Adrenal gland (tissue), 12 donors: Measurements from ENCODE around the gene COL6A3. TPM values are rescaled to one million over a fixed set of nuclear protein-coding genes. Genes with fewer than 3 reads are reported as not detected.
"Not testable (repeated sequence)": the region's sequence is repeated elsewhere in the genome, so short reads cannot be mapped to it uniquely, and the experiment has no call there.

Experiments
- DNase-seq, 7 donors: peaks; one replicate each; pipeline ENCODE4 v3.0.0-alpha.2; 2019 to 2020
- H3K27ac ChIP-seq, 5 donors: fragments of 200-600 bp; sonication (generic) in 4 of 5; 1 replicate in 3 of 5; 2 replicates in 2 of 5; pipeline versions ENCODE4 v1.5.1 to v1.8.0; 2016 to 2020; ENCODE audit warnings: mild to moderate bottlenecking in 1 of 5
- H3K27me3 ChIP-seq: fragments of 200-600 bp; 2 replicates; pipeline ENCODE4 v1.8.0; 2021
- H3K36me3 ChIP-seq, 2 donors: fragments of 200-600 bp; replicated peaks in 1 of 2; 1 replicate in 1 of 2; 2 replicates in 1 of 2; pipeline versions ENCODE4 v1.5.1 to v1.8.0; 2018 to 2022
- H3K4me1 ChIP-seq, 2 donors: fragments of 200-600 bp; replicated peaks in 1 of 2; 1 replicate in 1 of 2; 2 replicates in 1 of 2; pipeline versions ENCODE4 v1.5.1 to v1.8.0; 2018 to 2021
- H3K4me3 ChIP-seq, 4 donors: fragments of 200-600 bp; sonication (generic) in 3 of 4; one replicate each; pipeline ENCODE4 v1.5.1; 2016 to 2018
- H3K9me3 ChIP-seq, 3 donors: fragments of 200-600 bp; sonication (generic) in 1 of 3; replicated peaks in 1 of 3; 1 replicate in 2 of 3; 2 replicates in 1 of 3; pipeline versions ENCODE4 v1.5.1 to v1.8.0; 2016 to 2021
- POLR2A ChIP-seq, 2 donors: fragments of 450-650 bp; IDR thresholded peaks; one replicate each; pipeline ENCODE4 v1.6.1; 2017; ENCODE audit warnings: antibody characterized with exemption in 2 of 2, mild to moderate bottlenecking in 2 of 2, moderate library complexity in 1 of 2
- WGBS, 4 donors: extraction: QIAGEN DNeasy Blood & Tissue Kit in 2 of 4; methylation state at CpG; one replicate each; pipeline versions ENCODE4 v1.1.5 to v1.1.7; 2013 to 2017; 5-methylcytosine and 5-hydroxymethylcytosine counted together
- intact Hi-C, 2 donors: fragments of 100-400 bp; cut with DNase I; formaldehyde crosslinking; loops; one replicate each; pipeline versions ENCODE4 v1.14.1 to v1.15.0; 2022 to 2023
- polyA plus RNA-seq, 3 donors: library from polyadenylated mRNA; stranded (reverse); fragments of 200-250 nt in 2 of 3; fragments of 350-450 nt in 1 of 3; fragmentation: Illumina TruSeq in 1 of 3; extraction: RNeasy Lipid Tissue Mini Kit (QIAGEN cat#74804) in 1 of 3; gene quantifications; one replicate each; pipeline ENCODE4 v1.2.3, GENCODE V29; 2013 to 2014
- total RNA-seq, 9 donors: library from RNA; depleted of rRNA in 4 of 9; stranded (reverse); fragments of >200 nt in 4 of 9; fragments of 120-200 nt in 1 of 9; fragmentation: NEBNext Ultra II Directional in 1 of 9; extraction: Animal tissue kit (Norgen Biotek cat#: 25700) in 1 of 9; gene quantifications; one replicate each; pipeline versions ENCODE4 v1.1.0 to v1.2.4, GENCODE V29; 2013 to 2023
- TF ChIP-seq, protein P1 (sequence below), 6 experiments: fragments of 450-650 bp in 4 of 6; fragments of 200-600 bp in 2 of 6; sonication (generic) in 1 of 6; IDR thresholded peaks; 1 replicate in 5 of 6; 2 replicates in 1 of 6; pipeline versions ENCODE4 v1.5.1 to v1.8.0; 2016 to 2021; ENCODE audit warnings: antibody characterized with exemption in 6 of 6, mild to moderate bottlenecking in 2 of 6, moderate library complexity in 1 of 6
- donor health status: healthy with polysubstance abuse.
- donor health status: Bipolar disorder and iron deficiency.
- donor health status: DM: yes; HTN: yes; CAD: no.
- donor health status: DM: no; HTN: no; CAD: no.
- donor health status: DM: no; HTN: no; CAD: no.
- donor health status: DM: yes; HTN: yes; CAD: no.

COL6A3 gene
- total and polyA plus RNA-seq, 12 donors, result 15.5 to 69.4 (median 33.1) TPM

DNA sequence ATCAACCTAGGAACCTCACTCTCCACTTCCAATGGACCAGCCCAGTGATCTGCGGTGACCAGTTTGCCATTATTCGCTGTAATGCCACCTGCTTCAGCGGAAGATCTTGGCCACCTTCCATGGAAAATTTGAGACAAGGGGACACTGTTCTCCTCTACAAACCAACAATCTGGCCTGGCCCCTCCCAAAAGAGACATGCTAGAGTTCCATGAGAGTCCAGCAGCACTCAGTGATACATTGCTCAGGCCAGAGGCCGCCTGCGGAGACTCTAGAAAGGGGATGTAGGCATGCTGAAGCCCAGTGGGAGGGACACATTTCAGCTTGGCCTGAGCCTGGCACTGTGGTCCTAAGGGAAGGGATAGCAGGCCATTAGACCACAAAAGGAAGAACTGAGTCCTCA is 58.3 kb downstream of the COL6A3 start:
- Histone ChIP-seq H3K9me3 (no peaks in the 10 kb centered on the region), H3K4me1 (no peaks in the 10 kb centered on the region), H3K36me3 (peaks cover 0 to under 1% of the 10 kb centered on the region in 2 donors), H3K27me3 (peaks cover 4% of the 10 kb centered on the region), H3K27ac (no peak overlapping the region), H3K4me3 (no peak overlapping the region)
- intact Hi-C loops, result no loop called here
- TF ChIP-seq, protein P1, sequence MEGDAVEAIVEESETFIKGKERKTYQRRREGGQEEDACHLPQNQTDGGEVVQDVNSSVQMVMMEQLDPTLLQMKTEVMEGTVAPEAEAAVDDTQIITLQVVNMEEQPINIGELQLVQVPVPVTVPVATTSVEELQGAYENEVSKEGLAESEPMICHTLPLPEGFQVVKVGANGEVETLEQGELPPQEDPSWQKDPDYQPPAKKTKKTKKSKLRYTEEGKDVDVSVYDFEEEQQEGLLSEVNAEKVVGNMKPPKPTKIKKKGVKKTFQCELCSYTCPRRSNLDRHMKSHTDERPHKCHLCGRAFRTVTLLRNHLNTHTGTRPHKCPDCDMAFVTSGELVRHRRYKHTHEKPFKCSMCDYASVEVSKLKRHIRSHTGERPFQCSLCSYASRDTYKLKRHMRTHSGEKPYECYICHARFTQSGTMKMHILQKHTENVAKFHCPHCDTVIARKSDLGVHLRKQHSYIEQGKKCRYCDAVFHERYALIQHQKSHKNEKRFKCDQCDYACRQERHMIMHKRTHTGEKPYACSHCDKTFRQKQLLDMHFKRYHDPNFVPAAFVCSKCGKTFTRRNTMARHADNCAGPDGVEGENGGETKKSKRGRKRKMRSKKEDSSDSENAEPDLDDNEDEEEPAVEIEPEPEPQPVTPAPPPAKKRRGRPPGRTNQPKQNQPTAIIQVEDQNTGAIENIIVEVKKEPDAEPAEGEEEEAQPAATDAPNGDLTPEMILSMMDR (IDR thresholded peaks at IDR 0.05), result no peak
- TF ChIP-seq POLR2A (IDR thresholded peaks at IDR 0.05), result no peak
- WGBS, 4 donors, result 94 to 100% (median 97%) methylated on average over 5 of the region's 5 CpGs
- no peak for DNase-seq

DNA sequence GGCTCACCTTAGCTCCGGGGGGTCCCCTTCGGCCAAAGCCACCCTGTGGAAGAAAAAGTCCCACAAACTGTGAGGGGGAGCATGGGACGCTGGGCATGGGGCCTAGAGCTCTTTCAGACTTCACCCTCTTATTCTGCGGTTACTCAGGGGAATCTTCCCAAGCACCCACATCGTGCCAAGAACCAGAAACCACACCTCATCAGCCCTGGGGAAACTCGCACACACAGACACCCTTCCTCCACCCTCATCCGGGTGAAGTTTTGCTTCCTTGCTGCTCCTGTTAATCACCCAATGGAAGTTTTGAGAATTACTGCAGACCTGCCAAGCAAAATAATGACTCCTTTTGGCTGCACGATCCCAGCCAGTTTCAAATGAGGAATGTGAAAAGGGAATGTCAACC is 59.1 kb downstream of the COL6A3 start:
- Histone ChIP-seq H3K9me3 (no peaks in the 10 kb centered on the region), H3K4me1 (no peaks in the 10 kb centered on the region), H3K4me3 (no peak overlapping the region), H3K27ac (no peak overlapping the region), H3K36me3 (peaks cover 0 to 3% of the 10 kb centered on the region in 2 donors), H3K27me3 (peaks cover 4% of the 10 kb centered on the region)
- no peak for DNase-seq
- WGBS, 4 donors, result 66 to 82% (median 73%) methylated on average over 6 to 8 of the region's 8 CpGs
- intact Hi-C loops, result no loop called here
- no peak for TF ChIP-seq POLR2A (IDR thresholded peaks at IDR 0.05)
- TF ChIP-seq, protein P1 (IDR thresholded peaks at IDR 0.05), result no peak

DNA sequence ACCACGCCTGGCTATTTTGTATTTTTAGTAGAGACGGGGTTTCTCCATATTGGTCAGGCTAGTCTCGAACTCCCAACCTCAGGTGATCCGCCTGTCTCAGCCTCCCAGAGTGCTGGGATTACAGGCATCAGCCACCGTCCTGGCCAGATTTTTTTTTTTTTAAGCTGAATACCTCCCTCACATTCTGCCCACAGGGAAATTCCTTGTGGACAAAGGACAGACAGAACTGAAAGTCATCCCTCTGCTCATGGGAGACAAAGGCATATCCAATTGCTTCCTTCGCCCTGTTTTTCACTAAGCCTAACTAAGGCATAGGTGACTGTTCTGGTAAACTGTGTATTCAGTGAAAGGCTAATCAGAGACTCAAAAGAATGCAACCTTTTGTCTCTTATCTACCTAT is 59.8 kb downstream of the COL6A3 start:
- DNase-seq, H3K27ac ChIP-seq, H3K36me3 ChIP-seq, H3K9me3 ChIP-seq, intact Hi-C loops, H3K27me3 ChIP-seq, H3K4me1 ChIP-seq, H3K4me3 ChIP-seq: not testable (repeated sequence)
- 87 to 96% (median 92%) methylated on average over 6 of the region's 6 CpGs for WGBS, 4 donors

DNA sequence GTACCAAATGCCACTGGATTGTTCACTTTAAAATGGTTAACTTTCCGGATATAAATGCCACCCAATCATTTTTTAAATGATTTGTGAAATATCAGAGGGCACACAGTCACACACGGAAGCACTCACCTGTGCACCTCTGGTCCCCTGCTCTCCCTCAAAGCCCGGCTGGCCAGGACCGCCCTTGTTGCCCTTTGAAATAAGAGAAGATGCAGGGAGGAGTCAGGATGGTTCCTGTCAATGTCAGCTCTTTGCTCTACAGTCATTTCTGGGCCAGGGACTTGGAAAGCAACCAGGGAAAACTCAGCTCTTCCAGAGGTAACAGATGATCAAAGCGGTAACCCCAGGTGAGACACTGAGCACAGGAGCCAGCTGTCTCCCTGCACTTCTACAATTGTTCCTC is 60.7 kb downstream of the COL6A3 start:
- no peak overlapping the region for H3K4me3 ChIP-seq
- TF ChIP-seq, protein P1 (IDR thresholded peaks at IDR 0.05), result no peak
- intact Hi-C loops, result no loop called here
- 36 to 39% (median 38%) methylated on average over 5 of the region's 5 CpGs for WGBS, 4 donors
- H3K27ac ChIP-seq, result no peak overlapping the region
- DNase-seq, result no peak
- H3K36me3 ChIP-seq, result peaks cover 0 to 3% of the 10 kb centered on the region in 2 donors
- no peaks in the 10 kb centered on the region for H3K4me1 ChIP-seq
- H3K9me3 ChIP-seq, result no peaks in the 10 kb centered on the region
- peaks cover 4% of the 10 kb centered on the region for H3K27me3 ChIP-seq

DNA sequence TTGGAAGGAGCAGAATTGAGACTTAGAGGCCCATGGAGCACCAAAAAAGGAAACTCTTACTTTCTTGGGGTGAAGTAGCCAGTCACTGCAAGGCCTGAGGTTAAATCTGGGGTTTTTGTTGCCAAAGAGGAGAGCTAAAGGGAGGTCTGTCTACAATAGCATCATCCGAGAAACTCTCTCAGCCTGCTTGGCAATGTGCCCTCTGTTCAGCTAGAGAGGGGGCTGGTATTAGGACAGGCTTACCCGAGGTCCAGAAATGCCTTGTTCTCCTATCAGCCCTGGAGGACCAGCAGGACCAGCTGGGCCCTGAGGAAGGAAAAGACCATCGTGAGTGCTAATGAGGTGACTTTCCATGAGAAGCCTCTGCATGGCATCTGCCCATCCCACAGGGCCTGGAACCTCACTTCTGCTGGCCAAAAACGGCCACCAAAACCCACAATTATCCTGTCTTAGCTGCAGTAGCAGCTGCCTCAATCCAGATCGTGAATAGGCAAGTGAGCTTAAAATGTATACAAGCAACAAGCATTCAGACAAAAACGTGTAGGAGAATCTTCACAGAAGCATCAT is 61.6 kb downstream of the COL6A3 start:
- Histone ChIP-seq H3K27me3 (peaks cover 4% of the 10 kb centered on the region), H3K9me3 (no peaks in the 10 kb centered on the region), H3K4me1 (no peaks in the 10 kb centered on the region), H3K36me3 (peaks cover 0 to 3% of the 10 kb centered on the region in 2 donors), H3K4me3 (no peak overlapping the region), H3K27ac (no peak overlapping the region)
- intact Hi-C loops, result no loop called here
- 71 to 77% (median 74%) methylated on average over 4 to 6 of the region's 6 CpGs for WGBS, 4 donors
- no peak for TF ChIP-seq POLR2A (IDR thresholded peaks at IDR 0.05)
- TF ChIP-seq, protein P1 (IDR thresholded peaks at IDR 0.05), result no peak
- no peak for DNase-seq
